ENCODE results near the gene FOS.

DNA sequence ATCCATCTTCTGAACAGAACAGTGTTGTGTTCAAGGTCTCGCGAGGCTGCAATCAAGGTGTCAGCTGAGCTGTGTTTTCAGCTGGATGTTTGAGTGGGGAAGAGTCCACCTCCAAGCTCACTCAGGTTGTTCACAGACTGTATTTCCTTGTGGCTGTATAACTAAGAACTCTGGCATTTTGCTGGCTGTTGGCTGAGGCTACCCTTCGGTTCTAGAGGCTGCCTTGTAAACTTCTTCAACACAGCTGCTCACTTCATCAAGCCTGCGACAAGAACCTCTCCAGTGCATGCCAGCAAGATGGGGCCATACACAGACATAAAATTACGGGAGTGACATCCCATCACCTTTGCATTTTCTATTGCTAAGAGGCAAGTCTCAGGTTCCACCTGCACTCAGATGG is 12.7 kb downstream of the FOS start:
- TF ChIP-seq, protein P1, sequence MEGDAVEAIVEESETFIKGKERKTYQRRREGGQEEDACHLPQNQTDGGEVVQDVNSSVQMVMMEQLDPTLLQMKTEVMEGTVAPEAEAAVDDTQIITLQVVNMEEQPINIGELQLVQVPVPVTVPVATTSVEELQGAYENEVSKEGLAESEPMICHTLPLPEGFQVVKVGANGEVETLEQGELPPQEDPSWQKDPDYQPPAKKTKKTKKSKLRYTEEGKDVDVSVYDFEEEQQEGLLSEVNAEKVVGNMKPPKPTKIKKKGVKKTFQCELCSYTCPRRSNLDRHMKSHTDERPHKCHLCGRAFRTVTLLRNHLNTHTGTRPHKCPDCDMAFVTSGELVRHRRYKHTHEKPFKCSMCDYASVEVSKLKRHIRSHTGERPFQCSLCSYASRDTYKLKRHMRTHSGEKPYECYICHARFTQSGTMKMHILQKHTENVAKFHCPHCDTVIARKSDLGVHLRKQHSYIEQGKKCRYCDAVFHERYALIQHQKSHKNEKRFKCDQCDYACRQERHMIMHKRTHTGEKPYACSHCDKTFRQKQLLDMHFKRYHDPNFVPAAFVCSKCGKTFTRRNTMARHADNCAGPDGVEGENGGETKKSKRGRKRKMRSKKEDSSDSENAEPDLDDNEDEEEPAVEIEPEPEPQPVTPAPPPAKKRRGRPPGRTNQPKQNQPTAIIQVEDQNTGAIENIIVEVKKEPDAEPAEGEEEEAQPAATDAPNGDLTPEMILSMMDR (conservative IDR thresholded peaks at IDR 0.05; ENCODE audit: low read depth in 2 of 2), result no peak
- TF ChIP-seq, protein P2, sequence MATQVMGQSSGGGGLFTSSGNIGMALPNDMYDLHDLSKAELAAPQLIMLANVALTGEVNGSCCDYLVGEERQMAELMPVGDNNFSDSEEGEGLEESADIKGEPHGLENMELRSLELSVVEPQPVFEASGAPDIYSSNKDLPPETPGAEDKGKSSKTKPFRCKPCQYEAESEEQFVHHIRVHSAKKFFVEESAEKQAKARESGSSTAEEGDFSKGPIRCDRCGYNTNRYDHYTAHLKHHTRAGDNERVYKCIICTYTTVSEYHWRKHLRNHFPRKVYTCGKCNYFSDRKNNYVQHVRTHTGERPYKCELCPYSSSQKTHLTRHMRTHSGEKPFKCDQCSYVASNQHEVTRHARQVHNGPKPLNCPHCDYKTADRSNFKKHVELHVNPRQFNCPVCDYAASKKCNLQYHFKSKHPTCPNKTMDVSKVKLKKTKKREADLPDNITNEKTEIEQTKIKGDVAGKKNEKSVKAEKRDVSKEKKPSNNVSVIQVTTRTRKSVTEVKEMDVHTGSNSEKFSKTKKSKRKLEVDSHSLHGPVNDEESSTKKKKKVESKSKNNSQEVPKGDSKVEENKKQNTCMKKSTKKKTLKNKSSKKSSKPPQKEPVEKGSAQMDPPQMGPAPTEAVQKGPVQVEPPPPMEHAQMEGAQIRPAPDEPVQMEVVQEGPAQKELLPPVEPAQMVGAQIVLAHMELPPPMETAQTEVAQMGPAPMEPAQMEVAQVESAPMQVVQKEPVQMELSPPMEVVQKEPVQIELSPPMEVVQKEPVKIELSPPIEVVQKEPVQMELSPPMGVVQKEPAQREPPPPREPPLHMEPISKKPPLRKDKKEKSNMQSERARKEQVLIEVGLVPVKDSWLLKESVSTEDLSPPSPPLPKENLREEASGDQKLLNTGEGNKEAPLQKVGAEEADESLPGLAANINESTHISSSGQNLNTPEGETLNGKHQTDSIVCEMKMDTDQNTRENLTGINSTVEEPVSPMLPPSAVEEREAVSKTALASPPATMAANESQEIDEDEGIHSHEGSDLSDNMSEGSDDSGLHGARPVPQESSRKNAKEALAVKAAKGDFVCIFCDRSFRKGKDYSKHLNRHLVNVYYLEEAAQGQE (IDR thresholded peaks at IDR 0.05; ENCODE audit: unreplicated experiment), result no peak
- no peak for TF ChIP-seq EZH2 (IDR thresholded peaks at IDR 0.05; ENCODE audit: low read depth, unreplicated experiment)
- TF ChIP-seq POLR2AphosphoS5 (IDR thresholded peaks at IDR 0.05; ENCODE audit: low read depth), result no peak
- TF ChIP-seq CREB1 (CRISPR knock-in tag; IDR thresholded peaks at IDR 0.05; ENCODE audit: low read depth), result no peak
- TF ChIP-seq EZH2phosphoT487 (IDR thresholded peaks at IDR 0.05; ENCODE audit: unreplicated experiment), result no peak
- TF ChIP-seq, protein P3, sequence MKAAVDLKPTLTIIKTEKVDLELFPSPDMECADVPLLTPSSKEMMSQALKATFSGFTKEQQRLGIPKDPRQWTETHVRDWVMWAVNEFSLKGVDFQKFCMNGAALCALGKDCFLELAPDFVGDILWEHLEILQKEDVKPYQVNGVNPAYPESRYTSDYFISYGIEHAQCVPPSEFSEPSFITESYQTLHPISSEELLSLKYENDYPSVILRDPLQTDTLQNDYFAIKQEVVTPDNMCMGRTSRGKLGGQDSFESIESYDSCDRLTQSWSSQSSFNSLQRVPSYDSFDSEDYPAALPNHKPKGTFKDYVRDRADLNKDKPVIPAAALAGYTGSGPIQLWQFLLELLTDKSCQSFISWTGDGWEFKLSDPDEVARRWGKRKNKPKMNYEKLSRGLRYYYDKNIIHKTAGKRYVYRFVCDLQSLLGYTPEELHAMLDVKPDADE (IDR thresholded peaks at IDR 0.05), result no peak
- no peak for TF ChIP-seq STAT1 (IDR thresholded peaks at IDR 0.05; ENCODE audit: unreplicated experiment)
- TF ChIP-seq JUNB (IDR thresholded peaks at IDR 0.05; ENCODE audit: unreplicated experiment), result no peak
- no peak for TF ChIP-seq ZNF114 (CRISPR knock-in tag; IDR thresholded peaks at IDR 0.05)

Measured in GM23338 (cell line).